ENCODE measurements around the gene CDKN1C. TPM values are rescaled to one million over a fixed set of nuclear protein-coding genes. Genes with fewer than 3 reads are reported as not detected.

CDKN1C gene
- total RNA-seq, 1 donor from 2014 or later: 9.5 TPM

GRCh38 chr11:2924381-2924780, 38.8 kb upstream of the CDKN1C start:
- DNase-seq (ENCODE audit: low read depth) (no peak), FAIRE-seq (no peak)
- no peaks in the 10 kb centered on the region for H3K27me3 ChIP-seq (ENCODE audit: control insufficient read depth, insufficient read depth, low read length)
- no peak for TF ChIP-seq CTCF (IDR thresholded peaks at IDR 0.05; ENCODE audit: insufficient read depth, low read length, severe bottlenecking)
- peaks cover 5% of the 10 kb centered on the region for H3K36me3 ChIP-seq (ENCODE audit: control insufficient read depth, insufficient read depth, low read length)
- H3K4me3 ChIP-seq (ENCODE audit: low read depth, low read length): no peak overlapping the region

GRCh38 chr11:2923446-2924375, 38.1 kb upstream of the CDKN1C start:
- FAIRE-seq (no peak), DNase-seq (ENCODE audit: low read depth) (no peak)
- Histone ChIP-seq H3K4me3 (ENCODE audit: low read depth, low read length) (no peak overlapping the region), H3K36me3 (ENCODE audit: control insufficient read depth, insufficient read depth, low read length) (peaks cover 5% of the 10 kb centered on the region), H3K27me3 (ENCODE audit: control insufficient read depth, insufficient read depth, low read length) (no peaks in the 10 kb centered on the region)
- no peak for TF ChIP-seq CTCF (IDR thresholded peaks at IDR 0.05; ENCODE audit: insufficient read depth, low read length, severe bottlenecking)

GRCh38 chr11:2922655-2923054, 37.1 kb upstream of the CDKN1C start:
- H3K4me3 ChIP-seq (ENCODE audit: low read depth, low read length): no peak overlapping the region
- peaks cover 3% of the 10 kb centered on the region for H3K36me3 ChIP-seq (ENCODE audit: control insufficient read depth, insufficient read depth, low read length)
- TF ChIP-seq CTCF (IDR thresholded peaks at IDR 0.05; ENCODE audit: insufficient read depth, low read length, severe bottlenecking): no peak
- H3K27me3 ChIP-seq (ENCODE audit: control insufficient read depth, insufficient read depth, low read length): no peaks in the 10 kb centered on the region
- DNase-seq (ENCODE audit: low read depth): no peak
- FAIRE-seq: no peak

GRCh38 chr11:2921742-2922493, 36.3 kb upstream of the CDKN1C start:
- FAIRE-seq: no peak
- no peak for TF ChIP-seq CTCF (IDR thresholded peaks at IDR 0.05; ENCODE audit: insufficient read depth, low read length, severe bottlenecking)
- H3K27me3 ChIP-seq (ENCODE audit: control insufficient read depth, insufficient read depth, low read length): no peaks in the 10 kb centered on the region

GRCh38 chr11:2921261-2921660, 35.7 kb upstream of the CDKN1C start:
- Histone ChIP-seq H3K36me3 (ENCODE audit: control insufficient read depth, insufficient read depth, low read length) (no peaks in the 10 kb centered on the region), H3K27me3 (ENCODE audit: control insufficient read depth, insufficient read depth, low read length) (no peaks in the 10 kb centered on the region), H3K4me3 (ENCODE audit: low read depth, low read length) (no peak overlapping the region)
- no peak for DNase-seq (ENCODE audit: low read depth)
- TF ChIP-seq CTCF (IDR thresholded peaks at IDR 0.05; ENCODE audit: insufficient read depth, low read length, severe bottlenecking): no peak
- FAIRE-seq: no peak

More at GRCh38 chr11:2921742-2922493, 36.3 kb upstream of the CDKN1C start:
- DNase-seq (ENCODE audit: low read depth): no peak
- Histone ChIP-seq H3K4me3 (ENCODE audit: low read depth, low read length) (no peak overlapping the region), H3K36me3 (ENCODE audit: control insufficient read depth, insufficient read depth, low read length) (no peaks in the 10 kb centered on the region)

Measured in bronchial epithelial cell (primary cell).